Measurements from ENCODE around the gene PPP1R1B.
"Not testable (repeated sequence)": the region's sequence is repeated elsewhere in the genome, so short reads cannot be mapped to it uniquely, and the experiment has no call there.

Gene PPP1R1B

DNA sequence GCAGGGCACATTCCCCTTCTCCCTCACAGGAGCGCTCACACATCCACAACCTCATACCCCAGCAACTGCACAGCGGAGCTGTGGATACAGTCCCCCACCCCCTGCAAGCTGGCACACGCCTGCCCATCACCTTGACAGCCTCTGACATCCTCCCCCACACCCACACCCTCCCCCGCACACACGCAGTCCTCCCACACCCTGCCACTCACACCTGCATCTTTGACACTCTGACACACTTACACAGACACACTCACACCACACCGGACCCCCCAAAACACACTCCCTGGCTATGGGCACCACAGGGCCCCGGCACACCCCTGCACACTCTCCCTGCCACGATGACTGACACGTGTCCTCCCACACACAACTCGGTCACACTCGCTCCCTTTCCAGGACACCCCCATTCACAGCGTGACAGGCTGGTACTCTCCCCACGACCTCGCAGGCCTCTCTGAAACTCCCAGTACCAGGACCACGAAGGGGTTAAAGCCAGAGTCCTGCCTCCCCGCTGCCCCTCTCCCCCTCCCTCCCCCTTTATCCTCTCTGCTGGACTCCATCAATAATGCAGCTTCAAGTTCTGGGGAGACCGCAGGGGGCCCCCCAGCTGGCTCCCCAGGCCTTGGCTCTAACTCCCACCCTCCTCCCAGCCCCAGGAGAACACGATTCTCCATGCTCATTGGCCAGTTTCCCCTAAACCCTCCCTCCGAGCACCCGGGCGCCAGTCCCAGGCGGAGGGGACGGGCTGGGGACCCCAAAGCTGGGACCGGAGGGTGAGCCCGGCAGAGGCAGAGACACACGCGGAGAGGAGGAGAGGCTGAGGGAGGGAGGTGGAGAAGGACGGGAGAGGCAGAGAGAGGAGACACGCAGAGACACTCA is at the start of gene PPP1R1B:
TSS of gene PPP1R1B (plus strand) at position 782 of the 876 bp plus-strand sequence. CDS start 441 bp downstream, outside the sequence.
- DNase-seq (ENCODE audit: low read depth) = no peak

DNA sequence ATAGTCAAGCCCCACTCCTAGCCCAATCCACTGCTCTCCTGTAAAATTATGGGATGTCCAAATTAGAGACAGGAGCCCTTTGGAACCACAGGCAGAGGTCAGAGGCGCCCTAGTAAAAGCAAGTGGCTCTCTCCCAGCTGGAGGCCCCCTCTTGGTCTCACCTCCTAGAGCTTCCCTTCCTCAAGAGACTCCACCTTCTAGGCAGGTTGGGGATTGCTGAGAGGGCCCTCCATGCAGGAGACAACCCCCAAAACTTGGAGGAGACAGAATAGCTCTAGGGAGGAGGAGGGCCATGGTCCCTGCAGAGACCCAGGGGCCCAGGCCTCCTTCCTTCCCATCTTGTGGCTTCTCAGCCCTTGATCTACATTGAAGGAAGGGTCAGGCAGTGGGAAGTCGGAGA is 48.5 kb upstream of the PPP1R1B start:
- DNase-seq (ENCODE audit: low read depth) = no peak

DNA sequence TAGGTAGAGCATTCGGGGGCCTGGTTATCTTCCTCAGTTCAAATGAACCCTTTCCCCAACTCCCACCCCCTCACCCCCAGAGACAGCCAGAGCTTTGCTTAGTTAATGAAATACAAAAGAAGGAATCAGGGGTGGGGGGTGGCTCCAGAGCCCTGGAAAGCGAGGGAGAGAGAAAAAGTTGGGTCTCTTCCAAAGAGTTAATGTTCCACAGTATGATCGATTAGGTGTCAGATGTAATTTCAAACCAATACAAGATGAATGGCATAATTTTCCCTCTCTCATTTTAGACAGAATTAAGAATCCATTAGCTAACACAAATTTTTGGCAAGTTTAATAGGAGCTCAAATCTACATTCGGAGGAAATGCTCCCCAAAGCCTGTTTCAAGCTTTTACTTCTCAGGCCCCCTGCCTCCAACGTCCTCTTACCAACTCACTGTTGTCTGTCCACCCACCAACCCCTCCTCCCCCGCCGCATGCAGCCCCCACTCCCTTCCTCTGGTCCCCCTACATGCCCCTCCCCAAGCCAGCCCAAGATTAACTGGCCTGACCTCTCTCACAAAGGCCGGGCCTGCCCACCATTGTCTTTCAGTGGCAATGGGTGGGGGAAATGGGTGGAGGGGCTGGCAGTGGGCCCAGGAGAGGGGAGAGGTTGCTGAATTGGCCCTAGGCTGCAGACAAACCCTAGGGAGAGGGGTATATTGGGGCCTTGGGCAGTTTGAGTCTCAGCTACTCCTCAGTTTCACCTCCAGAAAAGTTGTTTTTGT is 47.3 kb upstream of the PPP1R1B start:
- no peak for DNase-seq (ENCODE audit: low read depth)

DNA sequence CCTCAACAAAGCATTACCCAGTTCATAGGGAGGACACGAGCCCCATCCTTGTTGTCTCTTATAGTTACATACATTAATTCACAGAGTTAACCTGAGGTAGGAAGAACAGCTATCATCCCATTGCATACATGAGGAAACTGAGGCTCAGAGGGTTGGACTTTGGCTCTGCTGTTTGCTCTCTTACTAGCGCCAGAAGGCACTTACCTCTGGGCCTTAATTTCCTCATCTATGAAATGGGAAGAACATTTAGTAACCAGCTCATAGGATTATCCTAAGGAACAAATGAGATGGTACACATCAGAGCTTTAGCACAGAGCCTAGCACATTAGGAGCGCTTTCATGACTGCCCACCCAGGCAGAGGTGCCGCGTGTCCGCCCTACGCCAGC is 46.7 kb upstream of the PPP1R1B start:
- DNase-seq (ENCODE audit: low read depth) = no peak

DNA sequence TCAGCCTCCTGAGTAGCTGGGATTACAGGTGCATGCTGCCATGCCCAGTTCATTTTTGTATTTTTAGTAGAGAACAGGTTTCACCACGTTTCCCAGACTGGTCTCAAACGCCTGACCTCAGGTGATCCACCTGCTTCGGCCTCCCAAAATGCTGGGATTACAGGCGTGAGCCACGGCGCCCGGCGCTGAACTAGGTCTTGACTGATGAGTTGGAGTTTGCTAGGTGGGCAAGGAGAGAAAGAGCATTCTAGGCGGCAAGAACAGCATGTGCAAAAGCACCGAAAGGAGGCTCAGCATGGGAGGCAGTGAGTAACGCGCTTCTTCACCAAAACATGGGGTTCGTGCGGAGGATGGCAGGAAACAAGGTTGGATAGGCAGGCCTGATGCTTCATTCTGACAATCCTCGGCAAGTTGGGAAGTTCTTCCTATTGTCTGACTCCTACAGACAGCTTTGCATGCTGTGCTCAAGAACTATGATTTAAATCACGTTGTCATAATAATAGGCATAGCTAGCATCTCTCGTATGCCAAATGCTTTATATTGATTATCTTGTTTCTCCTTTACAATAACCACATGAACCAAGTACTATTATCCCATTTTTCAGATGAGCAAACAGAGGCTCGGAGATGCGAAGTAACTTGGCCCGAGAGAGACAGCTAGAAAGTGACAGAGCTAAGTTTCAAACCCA is 45.5 kb upstream of the PPP1R1B start:
- no peak for DNase-seq (ENCODE audit: low read depth)

DNA sequence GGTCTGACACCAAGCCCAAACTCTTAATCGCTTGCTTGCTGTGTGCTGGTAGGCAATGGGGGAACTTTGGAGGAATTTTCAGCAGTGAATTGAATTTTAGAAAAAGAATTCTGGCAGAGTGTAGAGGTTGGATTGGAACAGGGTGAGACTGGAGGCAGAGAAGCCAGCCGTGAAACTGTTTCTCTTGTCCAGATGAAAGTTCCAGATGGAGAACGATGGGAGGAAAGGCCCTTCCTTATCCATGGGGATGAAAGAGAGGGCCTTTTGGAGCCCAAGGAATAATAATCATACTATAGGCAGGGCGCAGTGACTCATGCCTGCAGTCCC is 45.0 kb upstream of the PPP1R1B start:
- no peak for DNase-seq (ENCODE audit: low read depth)

DNA sequence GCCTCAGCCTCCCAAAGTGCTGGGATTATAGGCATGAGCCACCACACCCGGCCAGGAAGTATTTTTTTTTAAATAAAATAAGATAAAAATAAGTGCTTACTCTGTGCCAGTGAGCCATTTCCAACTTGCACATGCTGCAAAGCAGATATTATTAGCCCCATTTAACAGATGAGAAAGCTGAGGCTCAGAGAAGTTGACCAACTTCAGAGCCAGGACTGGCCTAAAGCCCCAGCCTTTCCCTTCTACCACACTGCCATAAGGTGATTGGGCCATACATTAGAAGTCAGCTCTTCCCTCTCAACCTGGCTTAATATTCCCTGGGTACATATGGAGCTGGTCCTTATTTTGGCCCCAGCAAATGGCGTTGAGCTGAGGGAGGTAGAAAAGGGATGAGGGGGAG is 44.1 kb upstream of the PPP1R1B start:
- no peak for DNase-seq (ENCODE audit: low read depth)

DNA sequence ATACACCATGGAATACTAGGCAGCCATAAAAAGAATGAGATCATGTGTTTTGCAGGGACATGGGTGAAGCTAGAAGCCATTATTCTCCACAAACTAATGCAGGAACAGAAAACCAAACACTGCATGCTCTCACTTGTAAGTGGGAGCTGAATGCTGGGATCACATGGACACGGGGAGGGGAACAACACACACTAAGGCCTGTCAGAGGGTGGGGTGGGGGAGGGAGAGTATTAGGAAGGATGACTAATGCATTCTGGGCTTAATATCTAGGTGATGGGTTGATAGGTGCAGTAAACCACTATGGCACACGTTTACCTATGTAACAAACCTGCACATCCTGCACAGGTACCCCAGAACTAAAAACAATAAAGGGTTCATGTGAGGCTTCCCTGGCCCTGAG is 36.6 kb upstream of the PPP1R1B start:
- not testable (repeated sequence) for DNase-seq (ENCODE audit: low read depth)

DNA sequence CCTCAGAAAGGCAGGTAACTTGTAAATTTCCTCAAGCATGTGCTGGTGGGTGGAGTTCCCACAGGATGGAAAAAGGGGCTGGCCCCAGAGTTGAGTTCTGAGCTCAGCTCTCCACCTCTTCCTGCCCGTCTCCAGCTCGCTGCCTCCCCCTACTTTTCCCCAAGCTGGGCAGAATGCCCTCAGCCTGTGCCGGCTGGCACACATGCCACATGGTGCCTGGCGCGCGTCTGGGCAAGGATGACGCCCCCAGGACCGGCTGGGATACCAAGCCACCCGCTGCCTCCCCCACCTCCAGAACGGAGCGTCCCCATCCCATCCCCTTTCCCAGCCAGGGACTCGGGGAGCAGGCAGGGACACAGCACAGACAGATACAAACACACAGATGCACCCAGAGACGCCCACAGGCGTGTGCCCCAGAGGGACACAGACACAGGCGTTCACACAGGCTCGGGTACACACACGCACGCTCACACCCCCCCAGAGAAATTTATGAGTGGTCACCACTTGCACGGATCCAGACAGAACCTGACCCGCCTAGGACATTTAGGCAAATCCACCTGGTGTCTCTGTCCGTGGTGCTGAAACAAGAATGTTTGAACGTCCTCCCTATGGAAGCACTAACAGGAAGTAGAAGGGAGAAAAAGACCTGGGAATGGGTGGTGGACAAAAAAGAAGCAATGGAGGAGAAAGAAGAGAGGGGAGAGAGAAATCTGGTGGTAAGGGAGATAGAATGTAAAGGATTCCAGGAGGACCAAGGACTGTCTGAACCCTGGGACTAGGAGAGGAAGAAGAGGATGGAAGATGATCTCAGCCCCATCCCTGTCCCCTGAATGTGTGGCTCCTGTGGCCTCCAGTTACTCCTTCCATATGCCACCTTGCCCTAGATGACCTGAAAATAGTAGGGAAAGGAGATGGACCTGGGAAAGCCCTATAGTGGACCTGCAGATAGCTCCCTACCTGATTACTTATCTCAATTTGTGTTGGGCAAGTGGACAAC is 34.5 kb upstream of the PPP1R1B start:
- DNase-seq (ENCODE audit: low read depth) = peak; percentile 8

DNA sequence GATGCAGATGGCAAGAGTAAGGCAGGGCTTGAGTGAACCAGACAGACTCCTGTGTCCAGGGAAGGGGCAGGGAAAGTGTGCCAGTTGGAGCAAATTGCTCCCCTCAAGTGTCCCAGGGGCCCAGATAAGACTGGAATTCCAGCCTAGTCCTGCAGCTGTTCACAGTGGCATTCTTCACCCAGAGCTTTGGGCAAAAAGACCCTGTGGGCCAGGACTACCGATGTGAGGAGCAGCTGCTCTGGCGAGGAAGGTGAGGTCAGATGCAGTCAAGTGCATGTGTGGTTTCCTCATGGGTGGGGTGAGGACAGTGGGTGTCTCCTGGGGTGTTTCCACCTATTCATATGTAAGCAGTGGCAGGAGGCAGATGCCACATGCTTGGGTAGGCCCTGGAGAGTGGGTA is 33.4 kb upstream of the PPP1R1B start:
- DNase-seq (ENCODE audit: low read depth) = no peak

DNA sequence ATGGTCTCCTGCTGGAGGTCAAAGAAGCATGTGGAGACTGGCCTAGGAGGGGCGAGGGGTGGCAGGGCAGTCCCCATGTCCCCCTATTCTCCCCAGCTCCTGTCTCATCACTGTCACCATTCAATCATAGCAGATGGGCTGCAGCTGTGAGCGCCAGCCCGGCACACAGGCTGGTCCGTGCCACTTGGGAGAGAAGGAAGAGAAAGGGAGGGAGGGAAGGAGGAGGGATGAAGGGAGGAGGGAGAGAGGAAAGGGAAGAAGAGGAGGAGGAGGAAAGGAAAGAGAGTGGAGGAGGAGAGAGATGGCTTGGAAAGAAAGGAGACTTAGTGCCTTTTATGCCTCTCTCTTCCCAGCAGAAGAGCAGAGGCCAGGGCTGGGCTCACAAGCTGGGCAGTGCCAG is 31.5 kb upstream of the PPP1R1B start:
- DNase-seq (ENCODE audit: low read depth) = no peak

DNA sequence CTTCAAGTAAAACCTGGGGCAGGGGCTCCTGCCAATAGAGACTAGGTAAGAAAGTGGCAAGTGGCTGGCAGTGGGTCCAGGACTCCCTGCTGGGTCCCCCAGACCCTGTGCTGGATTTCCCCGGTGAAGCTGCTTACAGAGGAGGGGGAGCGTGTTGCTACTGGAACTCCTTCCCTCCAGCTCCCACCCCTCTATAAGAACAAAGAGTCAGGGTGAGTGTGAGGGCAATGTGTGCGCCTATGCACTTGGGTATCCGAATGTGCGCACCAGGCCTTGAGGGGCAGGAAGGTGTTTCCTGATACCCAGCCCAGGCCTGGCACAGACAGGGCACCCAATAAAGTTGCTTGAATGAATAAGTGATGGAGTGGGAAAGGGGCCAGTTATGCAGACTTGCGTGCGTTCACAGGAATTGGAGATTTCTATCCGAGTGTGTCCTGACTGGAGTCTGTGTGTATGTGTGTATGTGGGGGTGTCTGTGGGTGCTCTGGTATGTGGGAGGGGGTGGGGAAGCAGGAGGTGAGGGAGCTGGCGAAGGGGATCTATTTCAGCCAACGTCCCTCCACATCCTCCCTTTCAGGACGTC is 30.7 kb upstream of the PPP1R1B start:
- DNase-seq (ENCODE audit: low read depth) = no peak

DNA sequence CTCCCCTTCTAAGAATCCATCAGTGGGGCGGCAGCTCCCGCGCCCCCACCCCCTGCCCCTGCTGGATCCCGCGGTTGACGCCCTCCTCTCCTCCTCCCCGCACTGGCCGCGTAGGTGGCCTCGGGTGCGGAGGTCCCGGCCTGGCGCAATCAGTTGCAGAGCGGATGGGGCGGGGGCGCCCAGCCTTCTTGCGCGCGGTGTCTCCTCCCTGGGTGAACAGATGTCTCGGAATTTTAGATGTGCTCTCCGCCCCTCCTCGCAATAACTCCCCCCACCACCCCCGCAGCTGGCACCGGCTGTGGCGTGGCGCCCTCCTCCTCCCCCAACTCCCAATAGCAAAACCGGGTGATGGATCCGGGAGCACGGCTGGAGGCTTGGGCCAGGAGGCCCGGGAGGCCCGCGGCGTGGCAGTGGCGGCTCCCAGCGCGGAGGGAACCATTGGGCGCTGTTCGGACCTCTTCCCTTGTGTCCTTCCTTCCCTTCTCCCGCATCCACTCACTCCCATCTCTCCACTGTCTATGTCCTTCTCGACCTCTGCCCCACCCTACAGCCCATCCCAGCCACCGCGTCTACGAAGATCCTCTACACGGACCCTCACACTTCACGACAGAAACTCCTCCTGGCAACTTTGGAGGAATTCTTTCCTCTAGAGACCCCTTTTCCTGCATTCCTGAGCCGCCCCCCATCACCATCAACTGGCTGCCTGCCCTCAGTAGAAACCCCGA is 30.0 kb upstream of the PPP1R1B start:
- DNase-seq (ENCODE audit: low read depth) = no peak

DNA sequence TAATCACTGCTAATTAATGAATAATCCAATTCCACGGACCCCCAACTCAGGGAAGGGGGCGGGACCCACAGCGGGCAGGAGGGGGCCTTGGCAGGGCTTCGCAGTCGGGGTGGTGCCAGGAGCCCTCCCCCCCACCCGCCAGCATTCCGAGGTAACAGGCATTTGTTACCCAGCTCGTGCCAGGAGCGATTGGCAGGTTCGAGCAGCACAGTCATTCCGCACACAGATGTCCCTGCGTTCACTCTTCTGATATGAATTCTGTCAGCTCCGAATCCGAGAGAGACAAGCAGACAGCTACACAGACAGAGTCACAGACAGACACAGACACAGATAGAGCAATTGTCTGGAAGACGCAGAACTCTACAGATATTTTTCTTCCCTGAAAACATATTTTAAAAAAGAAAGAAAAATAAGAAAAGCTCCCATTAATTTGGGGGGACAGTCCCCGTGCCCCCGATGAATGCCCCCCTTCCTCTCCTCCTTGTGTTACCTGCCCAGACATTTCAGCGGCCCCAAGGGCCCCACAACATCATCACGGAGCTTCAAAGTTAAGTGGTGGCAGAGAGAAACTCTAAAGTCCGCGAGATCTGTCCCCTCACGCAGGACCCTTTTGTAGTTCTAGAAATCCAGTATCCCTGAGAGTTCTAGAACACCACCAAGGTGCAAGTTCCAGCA is 29.2 kb upstream of the PPP1R1B start:
- DNase-seq (ENCODE audit: low read depth) = no peak

DNA sequence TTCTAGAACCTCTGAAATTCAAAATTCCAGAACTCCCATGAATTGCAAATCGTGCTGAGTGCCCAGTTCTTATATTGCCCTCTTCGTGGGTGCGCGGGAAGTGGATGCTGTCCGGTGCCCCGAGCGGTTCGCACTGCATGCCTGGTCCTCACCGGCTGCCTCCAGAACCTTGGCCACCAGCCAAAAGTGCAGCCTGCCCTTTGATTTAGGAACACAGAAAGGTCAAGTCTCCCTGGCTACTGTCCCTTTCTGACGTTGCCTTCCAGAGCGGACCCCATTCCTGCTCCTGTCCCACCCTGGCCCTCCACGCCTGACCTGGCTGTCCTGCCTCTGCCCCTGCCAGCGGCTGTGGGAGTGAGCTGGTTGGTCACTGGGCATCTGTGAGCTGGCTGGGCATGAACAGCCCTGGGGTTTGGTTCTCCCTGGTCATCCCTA is 28.7 kb upstream of the PPP1R1B start:
- DNase-seq (ENCODE audit: low read depth) = no peak

DNA sequence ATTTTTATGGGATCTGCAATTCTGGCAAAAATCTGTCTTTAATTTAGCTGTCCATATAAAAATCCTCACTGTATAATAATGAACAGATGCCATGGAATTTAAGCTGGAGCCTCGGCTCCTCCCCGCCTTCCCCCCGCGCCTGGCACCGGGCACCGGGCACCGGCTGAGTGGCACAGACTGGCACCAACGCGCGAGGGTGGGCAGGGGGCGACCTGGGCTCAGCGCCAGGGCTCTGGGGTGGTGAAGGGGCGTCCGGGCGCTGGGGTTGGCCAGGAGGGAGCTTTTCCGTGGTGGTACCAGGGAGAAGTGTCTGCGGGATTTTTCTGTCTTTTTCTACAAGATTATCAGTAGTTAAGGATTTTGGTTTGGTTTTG is 28.1 kb upstream of the PPP1R1B start:
- no peak for DNase-seq (ENCODE audit: low read depth)

DNA sequence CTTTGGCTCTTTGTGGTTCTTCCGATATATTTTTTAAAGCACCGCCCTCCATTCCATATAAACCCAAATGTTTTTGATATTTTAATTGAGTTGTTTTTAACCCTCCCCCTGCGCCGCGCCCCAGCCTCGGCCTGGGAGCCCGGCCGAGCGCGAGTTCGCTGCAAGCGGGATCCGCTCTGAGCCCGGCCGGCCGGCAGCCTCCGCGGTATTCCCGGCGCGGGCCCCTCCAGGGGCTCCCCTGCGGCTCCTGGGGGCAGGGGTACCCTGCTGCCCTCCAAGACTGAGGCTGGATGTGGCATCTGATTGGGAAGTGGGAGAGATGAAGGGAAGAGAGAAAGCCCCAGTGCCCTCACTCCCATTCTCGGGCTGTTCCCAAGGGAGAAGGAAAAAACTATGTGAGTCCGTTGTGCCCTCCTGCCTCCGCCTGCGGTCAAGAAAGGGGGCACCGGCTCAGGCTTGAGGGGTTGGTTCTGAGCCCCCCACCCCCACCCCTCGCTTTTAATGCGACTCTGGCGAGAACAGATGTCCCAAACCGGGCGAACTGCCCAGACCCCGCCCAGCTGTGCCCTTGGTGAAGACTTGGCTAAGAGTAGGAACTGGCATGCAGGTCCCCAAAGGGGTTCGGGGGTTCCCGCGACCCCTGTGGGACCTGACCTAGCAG is 27.6 kb upstream of the PPP1R1B start:
- no peak for DNase-seq (ENCODE audit: low read depth)

DNA sequence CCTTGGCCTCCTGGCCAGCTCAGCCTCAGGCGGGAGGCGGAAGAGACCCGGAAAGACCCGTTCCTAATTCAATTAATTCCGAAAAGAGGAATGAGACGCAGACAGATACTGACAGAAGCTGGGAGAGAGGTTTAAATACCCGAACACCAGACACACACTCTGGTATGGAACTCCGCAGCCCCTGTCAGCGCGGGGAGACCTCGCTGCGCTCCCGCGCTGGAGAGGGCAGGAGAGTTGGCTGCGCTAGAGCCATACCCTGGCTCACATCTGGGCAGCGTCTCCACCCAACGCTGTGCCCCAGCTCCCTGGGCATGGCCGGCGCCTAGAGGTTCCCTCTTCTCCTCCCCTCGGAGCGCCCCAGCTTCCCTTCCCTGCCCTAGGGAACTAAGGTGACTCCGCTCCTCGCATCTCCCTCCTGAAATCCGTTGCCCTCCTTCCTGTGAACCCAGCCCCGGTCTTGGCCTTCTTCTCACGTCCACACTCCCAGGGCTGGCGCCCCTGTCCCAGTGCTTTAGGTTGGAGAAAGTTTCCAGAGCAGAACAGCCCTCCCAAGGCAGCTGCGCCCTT is 27.0 kb upstream of the PPP1R1B start:
- no peak for DNase-seq (ENCODE audit: low read depth)

Data from stromal cell of bone marrow (primary cell).